Activated CD8-positive, alpha-beta memory T cell treated with anti-CD3 and anti-CD28 coated beads for 1 hour (primary cell): Measurements from ENCODE around the gene ING3.
"Not testable (repeated sequence)": the region's sequence is repeated elsewhere in the genome, so short reads cannot be mapped to it uniquely, and the experiment has no call there.

Experiments used
- DNase-seq, 2 donors: peaks; one replicate each; pipeline ENCODE4 v3.0.0-alpha.2; 2020; ENCODE audit warnings: low read depth in 1 of 2; ENCODE audit errors: extremely low read depth in 1 of 2

Gene ING3

GRCh38 chr7:121001234-121001906 lies 50.8 kb downstream of the ING3 start:
- DNase-seq, result no peak

DNA sequence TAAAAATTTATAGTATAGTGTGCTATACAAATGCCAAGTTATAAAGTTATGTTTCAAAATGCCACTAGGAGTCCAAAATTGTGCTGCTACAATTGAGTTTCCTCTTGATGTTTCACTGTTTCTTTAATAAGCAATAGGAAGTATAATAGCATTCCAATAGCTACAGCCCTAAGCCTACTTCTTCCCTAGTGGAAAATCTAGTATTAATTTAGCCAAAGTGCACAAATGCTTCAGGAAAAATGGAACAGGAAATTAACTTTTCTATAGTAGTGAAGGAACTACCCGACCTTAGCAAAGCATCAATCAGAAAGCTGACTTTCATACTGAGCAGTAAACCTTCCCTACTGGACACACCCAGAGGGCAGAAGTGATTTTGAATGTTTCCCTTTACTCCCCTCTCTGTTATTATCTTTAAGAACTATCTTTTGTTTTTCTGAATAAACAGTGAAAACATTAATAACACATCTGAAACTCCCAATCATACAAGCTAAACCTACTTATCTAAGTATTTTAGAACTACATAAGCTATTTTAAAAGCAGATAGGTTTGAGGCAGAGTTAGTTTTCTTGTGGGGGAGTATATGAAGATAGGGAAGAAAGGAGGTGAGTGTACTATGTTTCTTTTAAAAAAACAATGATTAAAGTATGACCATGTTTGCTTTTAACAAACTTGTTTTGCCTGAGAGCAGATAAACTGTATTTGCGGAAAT lies 51.6 kb downstream of the ING3 start:
- no peak for DNase-seq

DNA sequence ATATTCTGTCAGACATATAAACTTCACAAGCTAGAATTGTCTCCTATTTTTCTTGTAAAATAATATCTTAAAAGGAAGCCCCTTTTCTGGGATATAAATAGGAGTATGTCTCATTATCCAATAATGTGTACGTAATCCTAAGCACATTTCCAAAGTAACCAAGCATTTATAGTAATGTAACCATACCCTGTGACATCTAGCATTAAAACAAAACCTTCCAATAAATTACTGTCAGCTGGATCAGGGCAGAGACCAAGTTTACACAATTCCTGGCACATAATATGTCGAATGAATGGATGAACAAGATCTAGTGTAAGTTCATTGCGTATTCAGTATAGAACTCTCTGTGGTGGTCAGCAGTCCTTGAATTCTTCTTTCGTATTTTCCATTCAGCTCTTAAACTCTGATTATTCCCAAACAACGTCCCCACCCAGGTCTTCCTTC lies 52.2 kb downstream of the ING3 start:
- DNase-seq, result no peak

GRCh38 chr7:121003986-121004685 lies 53.6 kb downstream of the ING3 start:
- no peak for DNase-seq

GRCh38 chr7:121005058-121005457 lies 54.5 kb downstream of the ING3 start:
- DNase-seq, result not testable (repeated sequence)

- no peak for DNase-seq
These were observed 55.5 kb downstream of the ING3 start for GRCh38 chr7:121005996-121006584.

DNA sequence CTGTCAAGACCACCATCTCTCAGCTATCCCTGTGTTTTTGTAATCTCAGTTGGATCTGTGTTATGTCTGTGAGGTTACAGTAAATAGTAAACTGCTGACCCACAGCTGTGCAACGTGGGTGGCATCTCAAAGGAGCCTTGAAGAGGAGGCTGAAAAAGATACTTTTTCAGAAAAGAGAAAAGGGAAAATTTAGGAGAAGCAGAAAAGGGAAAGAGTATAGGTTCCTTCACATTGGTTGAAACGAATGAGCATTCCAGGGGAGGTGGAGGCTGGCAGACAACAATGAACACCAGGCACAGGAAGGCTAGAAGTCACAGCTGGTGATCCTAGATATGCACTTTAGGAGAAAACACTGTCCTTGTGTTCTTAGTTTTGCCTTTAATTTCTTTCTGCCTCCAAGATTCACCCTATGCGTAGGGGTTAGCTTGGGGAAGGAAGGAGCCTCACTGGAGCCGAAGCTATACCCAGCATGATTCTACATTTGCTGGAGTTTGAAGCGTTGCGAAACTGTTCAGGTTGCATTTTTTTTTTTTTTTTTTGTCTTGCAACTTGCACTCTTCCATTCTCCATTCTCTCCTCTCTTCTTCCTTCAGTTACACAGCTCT lies 56.2 kb downstream of the ING3 start:
- no peak for DNase-seq

GRCh38 chr7:121008816-121009215 lies 58.2 kb downstream of the ING3 start:
- DNase-seq, result no peak

- DNase-seq, result no peak
These were observed 60.8 kb downstream of the ING3 start for GRCh38 chr7:121011401-121011800.

DNA sequence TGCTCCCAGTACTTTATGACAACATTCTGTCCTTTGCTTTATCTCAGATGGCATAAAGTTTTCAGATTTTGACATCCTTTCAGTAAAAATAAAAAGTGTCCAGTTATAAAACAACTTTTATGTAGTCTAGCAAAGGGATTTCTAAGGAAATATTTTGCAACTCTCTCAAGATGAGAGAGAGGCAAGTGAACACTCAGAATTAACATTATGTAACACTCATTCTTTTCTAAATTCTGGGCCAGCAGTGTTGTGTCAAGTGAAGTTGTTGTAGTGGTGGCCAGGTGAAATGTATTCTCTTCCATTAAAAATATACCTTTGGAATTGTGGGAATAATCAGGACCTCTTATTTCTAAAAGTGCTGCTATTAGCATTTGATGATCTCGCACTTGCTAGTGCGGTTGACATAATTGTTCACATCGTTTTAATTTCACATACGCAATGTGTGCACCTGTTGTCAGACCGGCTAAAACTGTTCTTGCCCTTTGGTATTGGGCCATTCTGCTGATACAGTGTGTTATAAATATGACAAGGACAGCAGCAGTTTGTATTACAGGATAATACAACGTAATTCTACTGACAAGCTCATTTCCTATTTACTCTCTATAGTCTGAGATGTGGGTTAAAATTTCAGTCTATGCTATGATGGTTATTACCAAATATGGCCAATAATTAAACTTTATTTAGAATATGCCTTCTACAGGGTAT lies 61.7 kb downstream of the ING3 start:
- no peak for DNase-seq

GRCh38 chr7:121012919-121013318 lies 62.3 kb downstream of the ING3 start:
- no peak for DNase-seq

DNA sequence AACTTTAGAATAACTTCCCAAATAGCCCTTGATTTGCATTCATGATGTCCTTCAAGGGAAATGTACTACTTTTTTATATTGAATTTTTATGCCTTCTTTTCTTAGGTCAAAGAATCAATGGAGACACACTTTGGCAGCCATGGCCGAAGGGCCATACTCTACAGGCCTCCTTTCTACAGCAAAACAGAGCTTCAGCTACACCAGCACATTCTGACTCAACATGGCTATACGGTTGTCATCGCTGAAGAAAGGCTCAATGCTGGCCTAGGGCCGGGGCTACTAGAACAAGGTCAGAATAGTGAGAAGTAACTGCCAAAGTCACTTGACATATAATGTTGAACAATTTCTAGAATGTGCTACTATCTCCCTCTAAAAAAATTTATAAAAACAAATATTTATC lies 65.0 kb downstream of the ING3 start:
- no peak for DNase-seq

GRCh38 chr7:121016966-121017365 lies 66.4 kb downstream of the ING3 start:
- DNase-seq, result no peak

DNA sequence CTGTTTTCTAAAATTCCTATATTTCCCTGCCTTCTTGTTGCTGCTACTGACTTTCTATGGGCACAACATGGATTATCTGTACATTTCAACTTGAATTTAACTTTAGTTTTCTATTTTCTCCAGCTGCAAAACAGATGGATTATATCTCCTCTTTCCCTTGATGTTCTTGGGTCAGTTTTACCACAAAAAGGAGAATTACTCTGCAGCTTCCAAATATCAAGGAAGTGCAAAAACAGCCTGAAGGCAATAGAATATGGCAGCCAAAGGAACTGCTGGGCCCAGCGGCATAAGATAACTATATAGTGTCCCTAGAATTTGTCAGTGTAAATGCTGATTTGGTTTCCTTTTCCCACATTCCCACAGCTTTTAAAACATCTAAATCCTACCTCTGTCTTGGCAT lies 67.0 kb downstream of the ING3 start:
- no peak for DNase-seq

GRCh38 chr7:121019018-121019417 lies 68.4 kb downstream of the ING3 start:
- DNase-seq, result no peak

DNA sequence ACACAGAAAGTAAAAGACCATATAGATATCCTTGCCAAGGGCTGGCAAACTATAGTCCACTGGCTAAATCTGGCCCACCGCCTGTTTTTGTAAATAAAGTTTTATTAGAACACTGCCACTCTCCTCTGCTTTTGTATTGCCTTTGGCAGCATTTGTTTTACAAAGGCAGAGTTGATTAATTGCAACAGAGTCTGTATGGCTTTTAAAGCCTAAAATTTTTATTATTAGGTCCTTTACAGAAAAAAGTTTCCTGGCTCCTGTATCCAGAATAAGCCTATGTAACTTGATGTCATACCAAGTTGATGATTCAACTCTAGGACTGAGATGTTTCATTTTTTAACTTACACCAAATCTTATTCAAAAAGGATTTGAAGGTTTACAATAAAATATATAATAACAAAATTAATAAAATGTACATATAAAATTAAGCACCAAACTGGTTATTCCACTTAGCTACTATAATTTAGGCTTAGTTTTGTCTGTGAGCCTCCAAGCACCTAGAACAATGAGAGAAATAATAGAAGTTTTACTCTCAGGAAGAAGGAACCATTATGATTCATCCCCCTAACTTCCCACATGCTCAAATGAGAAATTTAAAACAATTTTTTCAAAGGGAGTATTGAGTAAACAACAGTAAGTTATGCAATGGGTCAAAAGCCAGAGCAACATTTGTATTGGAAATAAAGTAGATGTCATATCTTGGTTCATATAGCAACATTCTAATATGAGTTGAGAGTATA lies 69.8 kb downstream of the ING3 start:
- no peak for DNase-seq

- no peak for DNase-seq
These were observed 70.7 kb downstream of the ING3 start for GRCh38 chr7:121020989-121021969.

DNA sequence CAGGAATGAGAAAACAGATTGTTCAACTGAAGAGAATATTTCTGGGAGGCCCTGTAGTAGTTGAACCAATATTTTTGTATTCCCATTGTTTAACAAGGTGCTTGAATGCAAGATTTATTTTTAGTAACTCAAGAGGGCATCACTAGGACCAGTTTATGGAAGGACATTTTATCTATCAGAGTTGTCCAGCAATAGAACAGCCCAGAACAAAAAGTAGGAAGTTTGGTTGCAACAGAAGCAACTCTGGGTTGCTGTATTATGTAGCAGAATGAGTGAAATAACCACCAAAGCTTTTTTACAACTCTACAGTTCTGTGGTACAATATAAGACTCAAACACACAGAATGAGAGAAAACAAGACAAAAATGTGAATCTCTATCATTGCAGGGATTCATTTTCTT lies 72.6 kb downstream of the ING3 start:
- DNase-seq, result no peak
